Immature natural killer cell (primary cell): ENCODE data around the gene IPPK. TPM values are rescaled to one million over a fixed set of nuclear protein-coding genes. Genes with fewer than 3 reads are reported as not detected.
"Not testable (repeated sequence)": the region's sequence is repeated elsewhere in the genome, so short reads cannot be mapped to it uniquely, and the experiment has no call there.

Source experiments
- DNase-seq, 3 donors: peaks; one replicate each; pipeline ENCODE4 v3.0.0; 2022; ENCODE audit warnings: mixed read lengths in 1 of 3
- H3K27ac Mint-ChIP-seq, 6 donors: one replicate each; pipeline ENCODE4 v1.8.0; 2020; ENCODE audit warnings: mixed read lengths in 6 of 6, mild to moderate bottlenecking in 5 of 6, inconsistent platforms in 4 of 6, moderate library complexity in 3 of 6
- H3K27me3 Mint-ChIP-seq, 3 donors: one replicate each; pipeline ENCODE4 v1.8.0; 2020 to 2021; ENCODE audit warnings: low read depth in 3 of 3, mild to moderate bottlenecking in 3 of 3, mixed read lengths in 3 of 3, moderate library complexity in 3 of 3, inconsistent platforms in 1 of 3
- H3K36me3 Mint-ChIP-seq, 3 donors: one replicate each; pipeline ENCODE4 v1.8.0; 2020; ENCODE audit warnings: mixed read lengths in 3 of 3, inconsistent platforms in 2 of 3, mild to moderate bottlenecking in 2 of 3
- H3K4me1 Mint-ChIP-seq, 2 donors: one replicate each; pipeline ENCODE4 v1.8.0; 2020; ENCODE audit warnings: inconsistent platforms in 2 of 2, mild to moderate bottlenecking in 2 of 2, mixed read lengths in 2 of 2, moderate library complexity in 1 of 2
- H3K4me3 Mint-ChIP-seq, 5 donors: one replicate each; pipeline ENCODE4 v1.8.0; 2020; ENCODE audit warnings: mild to moderate bottlenecking in 5 of 5, mixed read lengths in 5 of 5, inconsistent platforms in 3 of 5, moderate library complexity in 3 of 5
- H3K9me3 Mint-ChIP-seq, 6 donors: one replicate each; pipeline ENCODE4 v1.8.0; 2020; ENCODE audit warnings: mild to moderate bottlenecking in 6 of 6, mixed read lengths in 6 of 6, inconsistent platforms in 4 of 6, moderate library complexity in 3 of 6
- polyA plus RNA-seq, 3 donors: library from polyadenylated mRNA; unstranded; fragments of 300-500 nt; fragmentation: Illumina TruSeq; gene quantifications; one replicate each; pipeline ENCODE4 v1.2.3, GENCODE V29; 2021

IPPK gene
- polyA plus RNA-seq, 3 donors from 2014 or later: 2.6 to 5.4 (median 3.2) TPM

DNA sequence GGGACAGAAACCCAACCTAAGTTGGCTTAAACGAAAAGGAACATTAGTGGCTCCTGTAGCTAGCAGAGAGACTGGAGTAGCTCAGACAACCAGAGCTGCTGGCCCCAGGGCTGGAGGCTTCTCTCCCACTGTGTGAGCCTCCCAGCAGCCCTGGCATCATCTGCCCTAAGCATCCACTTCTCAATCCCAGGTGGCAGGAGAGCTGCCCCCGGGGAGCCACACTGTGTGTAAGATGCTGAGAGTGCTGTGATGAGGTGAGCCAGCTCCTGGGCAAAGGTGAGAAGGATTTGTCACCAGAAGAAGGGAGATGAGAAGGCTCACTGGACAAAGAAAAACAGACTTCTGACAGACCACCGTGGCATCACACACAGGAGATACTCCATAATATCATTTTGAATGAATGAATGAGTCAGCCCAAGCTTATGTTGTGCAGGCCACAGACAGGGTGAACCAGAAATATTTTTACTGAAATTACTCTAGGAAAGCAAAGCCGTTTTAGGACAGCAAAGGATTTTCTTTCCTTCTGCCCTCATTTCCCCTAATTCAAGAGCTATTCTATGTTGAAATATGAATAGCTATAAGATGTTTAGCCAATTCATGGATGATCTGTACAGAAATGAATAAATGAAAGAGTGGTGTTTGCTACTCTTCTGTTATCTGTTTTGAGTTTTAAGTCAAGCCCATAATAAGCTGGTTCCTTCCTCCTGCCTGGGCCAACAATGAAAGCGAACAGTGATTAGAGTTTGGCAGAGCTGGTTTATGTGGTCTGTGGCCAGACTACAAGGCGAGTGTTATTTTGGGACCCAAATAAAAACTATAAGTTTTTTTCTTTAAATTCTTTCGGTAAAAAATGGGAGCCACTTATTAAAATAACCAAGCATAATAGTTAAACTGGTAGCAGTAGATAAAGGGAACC lies 76.7 kb downstream of the IPPK start:
- H3K27ac Mint-ChIP-seq: no peak overlapping the region
- no peaks in the 10 kb centered on the region for H3K36me3 Mint-ChIP-seq
- no peaks in the 10 kb centered on the region for H3K4me1 Mint-ChIP-seq

GRCh38 chr9:92592537-92592936 lies 77.4 kb downstream of the IPPK start:
- no peak overlapping the region for H3K27ac Mint-ChIP-seq
- no peaks in the 10 kb centered on the region for H3K9me3 Mint-ChIP-seq
- H3K36me3 Mint-ChIP-seq: no peaks in the 10 kb centered on the region
- no peak for DNase-seq
- H3K27me3 Mint-ChIP-seq: no peaks in the 10 kb centered on the region
- H3K4me1 Mint-ChIP-seq: no peaks in the 10 kb centered on the region
- H3K4me3 Mint-ChIP-seq: no peak overlapping the region

More for the DNA sequence above, 76.7 kb downstream of the IPPK start:
- H3K4me3 Mint-ChIP-seq: no peak overlapping the region
- no peak for DNase-seq
- H3K9me3 Mint-ChIP-seq: no peaks in the 10 kb centered on the region
- no peaks in the 10 kb centered on the region for H3K27me3 Mint-ChIP-seq

- Mint-ChIP-seq H3K9me3 (no peaks in the 10 kb centered on the region), H3K4me3 (no peak overlapping the region), H3K27me3 (no peaks in the 10 kb centered on the region), H3K4me1 (no peaks in the 10 kb centered on the region), H3K36me3 (peaks cover 0 to 5% (median 0%) of the 10 kb centered on the region in 3 donors), H3K27ac (no peak overlapping the region)
- DNase-seq: no peak
These were observed 79.6 kb downstream of the IPPK start for GRCh38 chr9:92590377-92590776.

GRCh38 chr9:92589923-92590322 lies 80.0 kb downstream of the IPPK start:
- no peak for DNase-seq
- Mint-ChIP-seq H3K4me3 (no peak overlapping the region), H3K4me1 (no peaks in the 10 kb centered on the region), H3K27ac (no peak overlapping the region), H3K36me3 (peaks cover 0 to 7% (median 0%) of the 10 kb centered on the region in 3 donors), H3K9me3 (no peaks in the 10 kb centered on the region), H3K27me3 (no peaks in the 10 kb centered on the region)

DNA sequence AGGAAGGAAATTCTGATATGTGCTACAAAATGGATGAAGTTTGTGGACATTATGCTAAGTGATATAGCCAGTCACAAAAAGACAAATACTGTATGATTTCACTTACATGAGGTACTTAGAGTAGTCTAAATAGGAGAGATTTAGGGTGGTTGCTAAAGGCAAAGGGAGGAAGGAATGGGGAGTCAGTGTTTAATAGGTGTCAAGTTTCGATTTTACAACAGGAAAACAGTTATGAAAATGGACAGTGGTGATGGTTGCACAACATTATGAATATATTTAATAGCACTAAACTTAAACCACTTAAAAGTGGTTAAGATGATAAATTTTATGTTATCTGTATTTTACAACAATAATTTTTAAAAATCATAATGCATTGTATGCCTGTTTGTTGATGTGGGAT lies 93.8 kb downstream of the IPPK start:
- Mint-ChIP-seq H3K27me3 (peaks cover 0 to 4% (median 0%) of the 10 kb centered on the region in 3 donors), H3K9me3 (peaks cover 0 to 9% (median 1%) of the 10 kb centered on the region in 6 donors), H3K36me3 (no peaks in the 10 kb centered on the region), H3K27ac (no peak overlapping the region), H3K4me3 (no peak overlapping the region), H3K4me1 (no peaks in the 10 kb centered on the region)
- DNase-seq: no peak

DNA sequence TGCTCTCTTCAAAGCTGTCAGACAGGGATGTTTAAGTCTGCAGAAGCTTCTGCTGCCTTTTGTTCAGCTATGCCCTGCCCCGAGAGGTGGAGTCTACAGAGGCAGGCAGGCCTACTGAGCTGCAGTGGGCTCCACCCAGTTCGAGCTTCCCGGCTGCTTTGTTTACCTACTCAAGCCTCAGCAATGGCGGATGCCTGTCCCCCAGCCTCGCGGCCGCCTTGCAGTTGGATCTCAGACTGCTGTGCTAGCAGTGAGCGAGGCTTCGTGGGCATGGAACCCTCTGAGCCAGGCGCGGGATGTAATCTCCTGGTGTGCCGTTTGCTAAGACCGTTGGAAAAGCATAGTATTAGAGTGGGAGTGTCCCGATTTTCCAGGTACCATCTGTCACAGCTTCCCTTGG lies 96.3 kb downstream of the IPPK start:
- H3K4me1 Mint-ChIP-seq, H3K27ac Mint-ChIP-seq: not testable (repeated sequence)

DNA sequence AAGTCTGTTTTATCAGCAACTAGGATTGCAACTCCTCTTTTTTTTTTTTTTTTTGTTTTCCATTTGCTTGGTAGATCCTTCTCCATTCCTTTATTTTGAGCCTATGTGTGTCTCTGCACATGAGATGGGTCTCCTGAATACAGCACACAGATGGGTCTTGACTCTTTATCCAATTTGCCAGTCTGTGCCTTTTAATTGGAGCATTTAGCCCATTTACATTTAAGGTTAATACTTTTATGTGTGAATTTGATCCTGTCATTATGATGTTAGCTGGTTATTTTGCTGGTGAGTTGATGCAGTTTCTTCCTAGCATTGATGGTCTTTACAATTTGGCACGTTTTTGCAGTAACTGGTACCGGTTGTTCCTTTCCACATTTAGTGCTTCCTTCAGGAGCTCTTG lies 98.1 kb downstream of the IPPK start:
- not testable (repeated sequence) for DNase-seq, H3K27ac Mint-ChIP-seq, H3K27me3 Mint-ChIP-seq, H3K36me3 Mint-ChIP-seq, H3K4me1 Mint-ChIP-seq, H3K4me3 Mint-ChIP-seq
- H3K9me3 Mint-ChIP-seq: peaks cover 0 to 12% (median 3%) of the 10 kb centered on the region in 6 donors

More for the DNA sequence above, 96.3 kb downstream of the IPPK start:
- not testable (repeated sequence) for H3K36me3 Mint-ChIP-seq, H3K4me3 Mint-ChIP-seq, H3K27me3 Mint-ChIP-seq, DNase-seq
- peaks cover 0 to 10% (median 2%) of the 10 kb centered on the region in 6 donors for H3K9me3 Mint-ChIP-seq

DNA sequence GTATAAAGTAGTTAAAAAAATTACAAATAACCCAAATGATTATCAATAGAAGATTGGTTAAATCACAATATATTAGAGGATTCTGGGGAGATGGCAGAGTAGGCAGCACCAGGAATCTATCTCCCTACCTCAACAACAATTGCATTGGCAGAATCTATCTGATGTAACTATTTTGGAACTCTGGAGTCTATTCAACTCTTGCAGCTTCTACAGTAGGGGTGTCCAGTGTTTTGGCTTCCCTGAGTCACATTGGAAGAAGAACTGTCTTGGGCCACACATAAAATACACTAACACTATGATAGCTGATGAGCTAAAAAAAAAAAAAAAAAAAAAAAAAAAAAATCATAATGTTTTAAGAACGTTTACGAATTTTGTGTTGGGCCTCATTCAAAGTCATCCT lies 104.9 kb downstream of the IPPK start:
- no peak overlapping the region for H3K4me3 Mint-ChIP-seq
- DNase-seq: no peak
- peaks cover 0 to 4% of the 10 kb centered on the region in 2 donors for H3K4me1 Mint-ChIP-seq
- H3K9me3 Mint-ChIP-seq: peaks cover 0 to 10% (median under 1%) of the 10 kb centered on the region in 6 donors
- H3K36me3 Mint-ChIP-seq: peaks cover 0 to 3% (median 0%) of the 10 kb centered on the region in 3 donors
- H3K27me3 Mint-ChIP-seq: no peaks in the 10 kb centered on the region
- H3K27ac Mint-ChIP-seq: no peak overlapping the region

GRCh38 chr9:92564504-92564903 lies 105.4 kb downstream of the IPPK start:
- no peaks in the 10 kb centered on the region for H3K27me3 Mint-ChIP-seq
- no peak overlapping the region for H3K4me3 Mint-ChIP-seq
- peaks cover 0 to 3% (median 0%) of the 10 kb centered on the region in 3 donors for H3K36me3 Mint-ChIP-seq
- H3K9me3 Mint-ChIP-seq: peaks cover 0 to 10% (median under 1%) of the 10 kb centered on the region in 6 donors
- H3K27ac Mint-ChIP-seq: no peak overlapping the region
- no peak for DNase-seq
- H3K4me1 Mint-ChIP-seq: peaks cover 0 to 4% of the 10 kb centered on the region in 2 donors

Other genes starting within 250 kb of the IPPK start
- under 1 TPM in 1 of 3 donors, not detected in 2; 0.09 TPM for gene OMD, start 245.7 kb downstream of the IPPK start, polyA plus RNA-seq
- gene ASPN, start 187.6 kb downstream of the IPPK start, polyA plus RNA-seq: not detected
- gene ECM2, start 134.1 kb downstream of the IPPK start, polyA plus RNA-seq: under 1 TPM in 1 of 3 donors, not detected in 2; 0.16 TPM
- gene BICD2, start 94.7 kb upstream of the IPPK start, polyA plus RNA-seq: 10 to 100 TPM in 1 of 3 donors, 1 to 10 TPM in 2; 5.8 to 26.8 (median 8.0) TPM
- 1 to 10 TPM; 1.8 to 6.0 (median 5.4) TPM for gene ZNF484, start 207.9 kb upstream of the IPPK start, polyA plus RNA-seq